GM08714 (cell line): ENCODE data around the gene COPS9.

ENCODE experiments used
- H3K4me3 ChIP-seq: fragments of 200-500 bp; sonication (Bioruptor generic); 2 replicates; pipeline ENCODE4 v1.5.1; 2014; ENCODE audit warnings: mild to moderate bottlenecking, low read length, inconsistent platforms
- ZNF274 ChIP-seq: IDR thresholded peaks from 2 replicates; pipeline ENCODE4 v1.6.1; 2012; ENCODE audit warnings: mild to moderate bottlenecking, low read depth, low read length

COPS9 gene

DNA sequence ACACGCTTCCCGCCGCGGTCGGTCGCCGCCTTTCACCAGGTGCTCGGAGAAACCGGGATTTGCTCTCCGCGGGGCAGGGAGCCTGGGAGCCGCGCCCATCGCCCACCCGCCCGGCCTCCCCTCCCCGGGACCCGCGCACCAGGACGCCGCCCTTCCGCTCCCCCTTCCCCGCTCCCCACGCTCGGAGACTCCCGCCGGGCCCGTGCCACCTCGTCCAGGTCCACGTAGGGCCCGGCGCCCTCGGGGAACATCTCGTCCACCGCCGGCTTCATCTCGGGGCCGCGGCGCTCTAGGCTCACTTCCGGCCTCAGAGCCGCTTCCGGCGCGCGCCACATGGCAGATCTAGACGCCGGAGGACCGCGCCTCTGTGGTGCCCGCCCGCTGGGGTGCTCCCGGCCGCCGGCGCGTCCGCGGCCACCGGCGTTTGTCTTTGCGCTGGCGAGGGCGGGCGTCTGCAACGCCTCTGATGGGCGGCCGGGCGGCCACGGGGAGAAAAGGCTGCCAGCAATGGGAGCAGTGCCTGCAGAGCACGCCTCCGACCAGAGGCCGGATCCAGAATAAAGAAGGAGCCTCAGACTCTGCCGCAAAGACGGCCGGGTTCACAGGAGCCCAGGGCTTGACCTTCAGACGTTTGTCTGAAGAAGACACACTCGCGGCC, at the start of gene COPS9:
Gene COPS9, minus strand, starts transcription at position 293 of the 658 bp plus-strand sequence. Its CDS starts 21 bp downstream, at position 272.
- H3K4me3 ChIP-seq, result peak within 1 kb of the TSS; percentile 97
- no peak for TF ChIP-seq ZNF274

DNA sequence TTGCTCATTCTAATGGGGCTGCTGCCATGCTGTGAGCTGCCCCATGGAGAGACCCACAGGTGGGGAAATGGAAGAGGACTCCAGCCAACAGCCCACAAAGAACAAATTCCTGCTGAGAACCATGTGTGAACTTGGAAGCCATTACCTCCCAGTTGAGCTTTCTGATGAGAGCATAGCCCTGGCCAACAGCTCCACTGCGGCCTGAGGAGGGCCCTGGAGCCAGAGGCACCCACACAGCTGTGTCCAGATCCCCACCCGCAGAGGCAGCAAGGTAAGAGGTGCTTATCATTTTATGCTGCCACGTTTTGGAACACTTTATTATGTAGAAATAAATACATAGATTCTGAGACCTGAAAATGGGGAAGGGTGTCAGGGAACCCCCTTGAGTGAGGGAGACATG, 48.6 kb upstream of the COPS9 start:
- H3K4me3 ChIP-seq, result no peak overlapping the region
- TF ChIP-seq ZNF274, result no peak

DNA sequence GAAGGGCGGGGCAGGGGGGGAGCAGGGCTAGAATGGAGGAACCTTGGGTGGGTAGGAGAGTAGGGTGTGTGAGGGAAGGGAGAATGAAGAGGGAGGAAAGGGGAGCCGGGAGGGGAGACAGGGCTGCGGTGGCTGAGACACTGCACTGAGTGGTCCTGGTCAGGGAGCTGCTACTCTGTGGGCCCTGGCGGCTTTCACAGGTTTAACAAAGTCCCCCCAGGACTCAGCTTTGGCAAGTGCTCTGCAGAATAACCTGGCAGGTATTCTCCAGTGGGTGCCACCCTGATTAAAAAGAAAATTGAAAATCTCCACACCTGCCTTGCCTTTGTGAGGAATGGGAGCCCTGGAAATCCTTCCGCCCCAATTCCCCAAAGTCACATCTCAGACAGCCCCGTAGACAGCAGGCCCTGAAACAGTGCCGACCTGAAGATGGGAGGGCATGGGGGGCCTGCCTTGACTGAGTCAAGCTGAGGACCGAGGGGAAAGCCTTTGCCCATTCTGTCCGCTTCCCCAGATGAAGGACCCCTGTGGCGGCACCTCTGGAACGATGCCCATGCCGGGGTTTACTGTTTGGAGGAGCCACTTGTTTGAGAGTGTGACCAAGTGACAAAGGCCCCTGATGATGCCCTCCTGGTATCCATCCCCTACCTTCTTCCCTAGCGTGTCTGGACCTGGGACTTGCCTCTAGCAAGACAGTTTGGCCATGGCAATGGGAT, 47.9 kb upstream of the COPS9 start:
- H3K4me3 ChIP-seq, result no peak overlapping the region
- TF ChIP-seq ZNF274, result no peak

DNA sequence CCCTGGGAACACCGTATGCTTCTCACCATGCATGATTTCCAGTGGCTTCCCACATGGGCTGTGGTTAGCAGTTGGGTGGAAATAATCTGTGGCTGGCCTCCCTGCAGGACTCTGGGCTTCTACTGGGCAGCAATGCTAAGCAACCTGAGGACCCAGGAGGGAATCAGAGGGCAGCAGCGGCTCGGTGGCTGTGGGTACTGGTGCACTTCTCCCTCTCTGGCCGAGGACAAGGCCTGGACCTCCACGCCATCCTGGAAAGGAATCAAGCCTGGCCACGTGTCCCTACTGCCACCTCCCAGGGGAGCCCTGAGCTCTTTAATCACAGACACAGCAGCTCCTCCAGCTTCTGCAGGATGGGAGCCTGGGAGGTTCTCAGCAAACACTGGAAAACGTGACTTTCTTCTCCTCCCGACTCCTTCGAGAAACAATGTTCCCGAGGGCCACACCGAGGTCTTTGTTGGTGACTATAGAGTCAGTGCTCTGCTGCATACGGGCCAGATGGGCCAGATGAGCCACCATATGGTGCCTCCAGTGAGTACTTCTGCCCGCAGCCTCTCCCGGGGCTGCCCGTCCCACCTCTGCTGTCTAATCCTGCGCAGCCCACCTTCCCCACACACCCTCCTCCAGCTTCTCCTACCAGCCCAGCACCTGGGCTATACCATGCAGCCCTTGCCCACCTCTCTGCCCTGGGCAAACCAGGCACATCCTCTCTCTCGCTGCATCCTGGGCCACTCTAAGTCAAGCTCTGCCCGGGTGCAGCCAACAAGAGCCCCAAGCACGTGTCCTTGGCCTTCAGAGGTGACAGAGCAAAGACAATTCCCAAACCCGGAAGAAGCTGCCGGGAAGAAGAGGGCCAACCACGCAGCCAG, 47.1 kb upstream of the COPS9 start:
- H3K4me3 ChIP-seq, result no peak overlapping the region
- TF ChIP-seq ZNF274, result no peak

DNA sequence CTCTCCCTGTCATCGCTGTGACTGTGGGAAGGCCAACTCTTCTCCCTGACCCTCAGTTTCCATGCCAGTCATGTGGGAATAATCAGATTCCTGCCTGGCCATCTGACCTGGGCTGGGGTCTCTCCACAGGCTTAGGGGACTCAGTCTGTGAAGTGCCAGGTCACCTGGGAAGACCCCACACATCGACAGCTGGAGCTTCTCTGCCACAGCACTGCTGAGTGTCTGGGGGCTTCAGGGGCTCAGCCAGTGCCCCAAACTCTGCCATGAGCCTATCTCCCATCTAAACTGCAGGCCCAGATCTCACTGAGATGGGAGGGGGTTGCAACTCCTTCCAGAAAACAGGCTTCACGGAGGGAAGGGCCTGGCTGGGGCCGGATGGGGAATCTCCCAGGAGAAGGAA, 46.4 kb upstream of the COPS9 start:
- TF ChIP-seq ZNF274, result no peak
- no peak overlapping the region for H3K4me3 ChIP-seq

DNA sequence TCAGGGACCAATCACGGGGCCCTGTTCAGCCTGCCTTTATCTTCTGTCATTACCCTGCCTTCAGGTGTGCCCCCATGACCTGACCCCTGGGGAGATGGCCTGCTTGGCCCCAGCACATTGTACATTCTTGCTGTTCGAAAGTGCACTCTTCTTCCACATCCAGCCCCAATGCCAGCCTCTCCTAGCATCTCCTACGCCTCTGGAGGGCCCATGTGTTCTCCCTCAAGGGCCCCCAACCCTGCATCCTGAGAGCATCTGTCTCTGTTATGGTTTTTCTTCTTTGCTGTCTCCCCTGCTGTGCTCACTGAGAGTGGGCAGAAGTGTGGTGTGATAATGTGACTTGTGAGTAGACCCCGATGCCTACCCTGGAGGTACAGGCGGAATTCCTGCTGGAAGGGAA, 45.9 kb upstream of the COPS9 start:
- no peak for TF ChIP-seq ZNF274
- H3K4me3 ChIP-seq, result no peak overlapping the region

DNA sequence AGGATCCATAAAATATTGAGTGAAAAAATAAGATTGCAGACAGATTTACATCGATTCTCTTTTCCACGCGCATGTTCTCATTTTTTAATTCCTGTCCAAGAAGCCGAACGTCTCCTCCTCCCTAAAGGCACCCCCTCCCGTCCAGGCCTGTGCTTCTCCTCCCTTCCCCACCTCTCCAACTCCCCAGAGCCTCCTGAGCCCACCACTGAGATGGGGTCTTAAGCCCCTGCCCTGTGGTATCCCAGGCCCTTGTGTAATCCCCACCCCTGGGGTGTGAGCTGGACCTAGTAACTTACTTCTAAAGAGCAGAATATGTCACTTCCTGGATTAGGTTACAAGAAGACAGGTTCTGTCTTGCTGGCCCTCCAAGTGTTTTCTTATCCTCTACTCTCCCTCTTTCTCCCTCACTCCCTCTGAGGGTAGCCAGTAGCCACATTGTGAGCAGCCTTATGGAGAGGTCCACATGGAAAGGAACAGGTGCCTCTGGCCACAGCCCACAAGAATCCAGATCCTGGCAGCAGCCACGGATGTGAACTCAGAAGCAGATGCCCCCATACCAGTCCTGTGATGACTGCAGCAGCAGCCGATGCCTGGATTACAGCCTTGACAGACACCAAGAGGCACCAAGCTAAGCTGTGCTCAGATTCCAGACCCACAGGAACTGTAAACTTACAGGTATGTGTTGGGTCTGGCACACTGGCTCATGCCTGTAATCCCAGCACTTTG, 44.0 kb upstream of the COPS9 start:
- no peak overlapping the region for H3K4me3 ChIP-seq
- no peak for TF ChIP-seq ZNF274

DNA sequence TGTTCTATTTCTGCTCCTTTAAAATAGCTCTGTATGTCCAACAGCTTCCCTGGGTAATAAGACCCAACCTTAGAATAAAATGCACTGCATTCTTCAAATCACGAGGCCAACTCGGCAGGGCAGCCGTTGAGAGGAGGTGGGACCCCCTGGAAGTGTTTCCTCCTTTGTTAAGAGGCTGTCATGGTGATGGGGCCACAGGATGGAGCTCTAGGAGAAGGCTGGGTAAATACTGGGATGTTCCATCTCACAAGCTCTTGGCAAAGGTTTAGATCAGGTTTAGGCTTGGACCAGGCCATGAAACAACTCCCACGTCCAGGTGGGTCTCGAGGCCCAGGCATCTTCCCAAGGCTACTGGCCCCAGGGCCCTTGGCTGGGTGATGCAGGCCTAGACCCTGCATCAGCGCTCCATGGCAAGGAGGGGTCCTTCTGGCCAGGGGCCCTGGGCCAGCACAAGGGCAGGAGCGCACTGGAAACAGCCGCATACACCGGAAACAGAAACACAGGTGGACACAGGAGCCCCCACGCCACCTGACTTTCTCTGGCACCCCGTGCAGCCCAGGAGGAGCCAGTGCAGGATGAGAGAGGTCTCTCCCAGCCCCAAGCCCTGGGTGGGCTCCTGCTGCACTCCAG, 43.2 kb upstream of the COPS9 start:
- H3K4me3 ChIP-seq, result no peak overlapping the region
- no peak for TF ChIP-seq ZNF274

DNA sequence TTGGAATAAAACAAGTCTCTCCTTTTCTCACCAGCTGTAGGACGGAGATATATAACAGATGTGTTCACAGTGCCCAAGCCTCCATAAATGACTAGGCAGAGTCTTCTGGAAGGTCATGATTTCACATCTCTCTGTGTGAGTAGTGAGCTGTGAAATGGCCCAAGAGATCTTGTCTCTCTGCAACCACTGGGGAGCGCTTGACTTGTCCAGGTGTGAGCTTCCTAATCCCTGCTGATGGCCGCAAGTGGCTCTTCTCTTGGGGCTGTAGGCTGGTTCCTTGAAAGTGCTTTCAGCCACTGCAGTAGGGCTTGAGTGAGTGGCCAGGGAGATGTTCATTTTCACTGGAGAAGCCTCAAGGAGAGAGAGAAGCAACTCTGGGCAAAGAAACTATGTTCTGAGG, 42.5 kb upstream of the COPS9 start:
- TF ChIP-seq ZNF274, result no peak
- H3K4me3 ChIP-seq, result no peak overlapping the region

DNA sequence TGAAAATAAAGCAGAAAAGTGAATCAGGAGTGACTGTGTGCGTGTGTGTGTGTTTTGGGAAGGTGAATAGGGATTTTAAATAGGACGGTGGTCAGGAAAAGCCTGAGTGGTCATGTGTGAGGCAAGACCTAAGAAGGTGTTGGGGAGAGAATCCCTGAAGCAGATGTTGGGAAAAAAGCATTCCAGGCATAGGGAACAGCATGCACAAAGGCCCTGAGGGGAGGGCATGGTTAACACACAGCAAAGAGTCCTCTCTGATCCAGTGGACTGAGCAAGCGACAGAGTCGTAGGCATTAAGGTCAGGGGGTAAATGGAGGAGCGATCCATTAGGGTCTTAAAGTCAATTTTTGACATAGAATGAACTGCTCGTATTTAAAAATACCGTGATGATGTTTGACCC, 38.4 kb upstream of the COPS9 start:
- H3K4me3 ChIP-seq, result no peak overlapping the region
- TF ChIP-seq ZNF274, result no peak

DNA sequence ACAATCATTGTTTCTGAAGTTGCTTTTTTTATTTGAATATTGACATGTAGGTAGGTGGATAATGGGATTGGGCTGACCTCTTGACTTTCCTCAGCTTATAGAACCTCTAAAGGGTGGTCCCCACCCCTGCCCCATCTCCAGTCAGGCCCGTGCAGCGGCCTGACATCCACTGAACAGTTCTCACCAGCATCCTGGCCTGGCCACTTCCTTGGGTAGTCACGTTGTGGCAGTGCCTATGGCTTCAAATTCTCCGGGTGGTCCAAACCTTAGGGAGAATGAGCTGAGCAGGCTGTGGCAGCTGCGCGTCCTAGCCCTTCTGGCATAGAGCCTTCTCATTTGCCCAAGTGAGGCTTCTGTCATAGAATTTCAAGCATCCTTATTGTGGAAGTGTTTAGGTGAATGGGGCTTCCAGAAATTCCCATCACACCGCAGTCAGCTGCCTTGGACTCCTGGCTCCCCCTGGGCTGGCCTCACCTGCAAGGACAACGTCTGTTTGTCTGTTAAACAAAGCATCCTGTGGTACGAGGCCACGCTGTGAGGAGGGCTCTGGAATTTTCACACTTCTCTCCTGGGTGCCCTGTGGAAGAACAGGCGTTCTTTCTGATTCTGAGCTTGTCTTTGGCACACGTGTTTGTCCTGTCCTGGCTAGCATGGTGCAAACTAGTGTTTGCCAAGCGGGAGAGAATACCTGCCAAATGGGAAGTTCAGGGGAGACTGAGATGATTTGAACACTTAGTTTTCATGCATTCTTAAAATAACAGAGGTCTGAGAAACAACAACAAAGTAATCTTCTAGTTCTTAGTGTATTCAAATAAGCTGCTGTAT, 36.2 kb upstream of the COPS9 start:
- H3K4me3 ChIP-seq, result no peak overlapping the region
- TF ChIP-seq ZNF274, result no peak

DNA sequence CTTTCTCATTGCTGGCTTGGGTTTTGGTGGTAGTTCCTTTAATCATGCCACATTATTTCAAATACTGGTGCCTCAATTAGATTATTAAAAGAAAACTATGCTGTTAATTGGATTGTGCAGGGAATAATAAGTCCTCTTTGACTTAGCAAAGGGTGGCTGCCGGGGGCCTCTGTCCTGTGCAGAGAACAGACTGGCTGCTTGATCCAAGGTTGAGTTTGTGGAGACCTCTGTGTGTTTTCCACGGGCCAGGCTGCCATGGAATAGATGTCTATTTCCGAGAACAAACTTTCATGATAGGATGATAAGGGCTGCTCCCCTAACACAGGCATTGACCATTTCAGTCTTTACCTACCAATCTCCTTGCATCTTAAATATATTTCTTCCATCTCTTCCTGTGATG, 34.8 kb upstream of the COPS9 start:
- H3K4me3 ChIP-seq, result no peak overlapping the region

DNA sequence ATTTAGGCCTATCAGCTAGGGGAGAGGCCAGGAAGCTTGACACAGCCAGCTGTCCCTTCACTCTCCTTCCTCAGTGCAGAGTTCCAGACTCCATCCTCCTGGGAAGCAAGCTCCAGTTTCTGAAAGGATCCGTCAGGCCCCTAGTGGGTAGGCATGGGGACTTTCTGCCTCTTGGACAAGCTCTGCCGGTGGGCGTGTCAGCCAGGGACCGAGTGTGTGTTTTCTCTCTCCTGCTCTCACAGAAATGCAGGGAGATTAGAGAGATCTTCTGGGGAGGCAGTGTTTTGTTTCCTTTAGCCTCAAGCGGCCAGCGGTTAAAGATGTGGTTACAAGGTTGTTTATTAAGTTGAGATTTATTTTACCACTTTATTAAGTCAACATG, 34.2 kb upstream of the COPS9 start:
- no peak overlapping the region for H3K4me3 ChIP-seq
- TF ChIP-seq ZNF274, result no peak

More for the DNA sequence above, 34.8 kb upstream of the COPS9 start:
- TF ChIP-seq ZNF274, result no peak
